Thymus (tissue), 11 donors: ENCODE data around the gene ARHGAP32. TPM values are rescaled to one million over a fixed set of nuclear protein-coding genes. Genes with fewer than 3 reads are reported as not detected.

Experiments used
- DNase-seq, 9 donors: peaks; one replicate each; pipeline ENCODE4 v3.0.0-alpha.2; 2013; ENCODE audit warnings: low spot score in 9 of 9, low read depth in 6 of 9, missing footprints in 1 of 9
- H3K27ac ChIP-seq, 2 donors: one replicate each; pipeline ENCODE4 v1.5.1; 2013; ENCODE audit warnings: control low read depth in 1 of 2, low read depth in 1 of 2, low read length in 1 of 2, mild to moderate bottlenecking in 1 of 2, moderate library complexity in 1 of 2
- H3K27me3 ChIP-seq, 2 donors: one replicate each; pipeline ENCODE4 v1.5.1; 2013; ENCODE audit warnings: low read length in 1 of 2; ENCODE audit not compliant: control insufficient read depth in 2 of 2, insufficient read depth in 1 of 2
- H3K36me3 ChIP-seq, 2 donors: one replicate each; pipeline ENCODE4 v1.5.1; 2013; ENCODE audit warnings: low read length in 1 of 2, mild to moderate bottlenecking in 1 of 2, moderate library complexity in 1 of 2; ENCODE audit not compliant: control insufficient read depth in 2 of 2, insufficient read depth in 2 of 2
- H3K4me1 ChIP-seq, 2 donors: one replicate each; pipeline ENCODE4 v1.5.1; 2013; ENCODE audit warnings: low read length in 2 of 2; ENCODE audit not compliant: control insufficient read depth in 2 of 2, insufficient read depth in 2 of 2
- H3K4me3 ChIP-seq, 2 donors: one replicate each; pipeline ENCODE4 v1.5.1; 2013; ENCODE audit warnings: low read length in 2 of 2, control low read depth in 1 of 2, mild to moderate bottlenecking in 1 of 2
- H3K9me3 ChIP-seq, 2 donors: one replicate each; pipeline ENCODE4 v1.5.1; 2013; ENCODE audit warnings: low read length in 1 of 2, mild to moderate bottlenecking in 1 of 2; ENCODE audit not compliant: control insufficient read depth in 2 of 2, insufficient read depth in 1 of 2
- WGBS: extraction: QIAGEN DNeasy Blood & Tissue Kit; methylation state at CpG from one replicate; pipeline ENCODE4 v1.1.7; 2013; 5-methylcytosine and 5-hydroxymethylcytosine counted together
- polyA plus RNA-seq: library from polyadenylated mRNA; stranded (reverse); fragments of 200-250 nt; gene quantifications from one replicate; pipeline ENCODE4 v1.2.3, GENCODE V29; 2013
- total RNA-seq: library from RNA; stranded (reverse); fragments of 120-200 nt; gene quantifications from one replicate; pipeline ENCODE4 v1.2.4, GENCODE V29; 2013
- donor health status: healthy.

The ARHGAP32 gene
- total and polyA plus RNA-seq, 2 donors: 3.5 to 9.9 TPM

GRCh38 chr11:128931668-128932067 is 260.5 kb downstream of the ARHGAP32 start:
- Histone ChIP-seq H3K9me3 (no peaks in the 10 kb centered on the region), H3K27me3 (peaks cover 0 to 16% of the 10 kb centered on the region in 2 donors), H3K36me3 (no peaks in the 10 kb centered on the region), H3K27ac (no peak overlapping the region), H3K4me3 (no peak overlapping the region), H3K4me1 (peaks cover 0 to 7% of the 10 kb centered on the region in 2 donors)
- no peak for DNase-seq
- WGBS: 94% methylated on average over 6 of the region's 6 CpGs

GRCh38 chr11:128931066-128931465 is 261.1 kb downstream of the ARHGAP32 start:
- no peak overlapping the region for H3K4me3 ChIP-seq
- peaks cover 0 to 7% of the 10 kb centered on the region in 2 donors for H3K4me1 ChIP-seq
- no peaks in the 10 kb centered on the region for H3K36me3 ChIP-seq
- H3K27ac ChIP-seq: no peak overlapping the region
- 89% methylated on average over 3 of the region's 3 CpGs for WGBS
- DNase-seq: no peak
- no peaks in the 10 kb centered on the region for H3K9me3 ChIP-seq
- peaks cover 0 to 21% of the 10 kb centered on the region in 2 donors for H3K27me3 ChIP-seq

- DNase-seq: no peak
- peaks cover 0 to 27% of the 10 kb centered on the region in 2 donors for H3K27me3 ChIP-seq
Measured at GRCh38 chr11:128929991-128930390, 262.1 kb downstream of the ARHGAP32 start.

GRCh38 chr11:128929468-128929867 is 262.7 kb downstream of the ARHGAP32 start:
- WGBS: 90% methylated on average over 5 of the region's 5 CpGs
- H3K36me3 ChIP-seq: no peaks in the 10 kb centered on the region
- H3K27me3 ChIP-seq: peaks cover 0 to 32% of the 10 kb centered on the region in 2 donors
- H3K9me3 ChIP-seq: no peaks in the 10 kb centered on the region
- H3K27ac ChIP-seq: no peak overlapping the region
- peaks cover 0 to 7% of the 10 kb centered on the region in 2 donors for H3K4me1 ChIP-seq
- DNase-seq: no peak
- H3K4me3 ChIP-seq: no peak overlapping the region

More at GRCh38 chr11:128929991-128930390, 262.1 kb downstream of the ARHGAP32 start:
- WGBS: 90% methylated on average over 12 of the region's 12 CpGs
- Histone ChIP-seq H3K36me3 (no peaks in the 10 kb centered on the region), H3K4me1 (peaks cover 0 to 7% of the 10 kb centered on the region in 2 donors), H3K27ac (no peak overlapping the region), H3K4me3 (no peak overlapping the region), H3K9me3 (no peaks in the 10 kb centered on the region)

DNA sequence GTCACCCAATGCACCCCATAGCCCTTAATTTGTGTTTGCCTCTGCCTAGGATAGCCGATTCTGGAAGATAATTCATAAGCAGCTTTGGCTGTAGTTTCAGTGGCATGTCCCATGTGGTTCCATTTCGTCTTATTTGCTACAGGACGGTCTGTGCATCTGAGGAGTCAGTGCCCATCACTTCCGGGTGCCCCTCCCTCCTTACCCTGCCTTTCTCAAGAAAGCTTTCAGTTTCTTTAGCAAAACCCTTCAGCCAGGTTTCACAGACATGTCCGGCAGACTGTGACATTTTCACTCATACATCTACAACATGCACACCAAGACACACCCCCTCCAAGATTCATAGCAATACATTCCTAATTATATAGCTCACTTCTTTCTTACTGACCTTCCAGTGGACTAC is 263.7 kb downstream of the ARHGAP32 start:
- H3K27me3 ChIP-seq: peaks cover 0 to 36% of the 10 kb centered on the region in 2 donors
- no peak overlapping the region for H3K27ac ChIP-seq
- no peak for DNase-seq
- H3K9me3 ChIP-seq: no peaks in the 10 kb centered on the region
- no peak overlapping the region for H3K4me3 ChIP-seq
- H3K4me1 ChIP-seq: peaks cover 0 to 7% of the 10 kb centered on the region in 2 donors
- H3K36me3 ChIP-seq: no peaks in the 10 kb centered on the region
- 66% methylated on average over 5 of the region's 5 CpGs for WGBS

- Histone ChIP-seq H3K9me3 (no peaks in the 10 kb centered on the region), H3K27ac (no peak overlapping the region), H3K36me3 (no peaks in the 10 kb centered on the region), H3K4me1 (peaks cover 0 to 9% of the 10 kb centered on the region in 2 donors), H3K4me3 (no peak overlapping the region), H3K27me3 (peaks cover 0 to 36% of the 10 kb centered on the region in 2 donors)
- DNase-seq: no peak
- WGBS: 91% methylated on average over 12 of the region's 12 CpGs
Measured at GRCh38 chr11:128927683-128928336, 264.3 kb downstream of the ARHGAP32 start.

- Histone ChIP-seq H3K9me3 (no peaks in the 10 kb centered on the region), H3K36me3 (no peaks in the 10 kb centered on the region), H3K4me1 (peaks cover 0 to 9% of the 10 kb centered on the region in 2 donors), H3K4me3 (no peak overlapping the region), H3K27ac (no peak overlapping the region), H3K27me3 (peaks cover 0 to 36% of the 10 kb centered on the region in 2 donors)
- whole genome bisulfite sequencing: 84% methylated on average over 11 of the region's 11 CpGs
- no peak for DNase-seq
Measured at GRCh38 chr11:128927108-128927461, 265.0 kb downstream of the ARHGAP32 start.

DNA sequence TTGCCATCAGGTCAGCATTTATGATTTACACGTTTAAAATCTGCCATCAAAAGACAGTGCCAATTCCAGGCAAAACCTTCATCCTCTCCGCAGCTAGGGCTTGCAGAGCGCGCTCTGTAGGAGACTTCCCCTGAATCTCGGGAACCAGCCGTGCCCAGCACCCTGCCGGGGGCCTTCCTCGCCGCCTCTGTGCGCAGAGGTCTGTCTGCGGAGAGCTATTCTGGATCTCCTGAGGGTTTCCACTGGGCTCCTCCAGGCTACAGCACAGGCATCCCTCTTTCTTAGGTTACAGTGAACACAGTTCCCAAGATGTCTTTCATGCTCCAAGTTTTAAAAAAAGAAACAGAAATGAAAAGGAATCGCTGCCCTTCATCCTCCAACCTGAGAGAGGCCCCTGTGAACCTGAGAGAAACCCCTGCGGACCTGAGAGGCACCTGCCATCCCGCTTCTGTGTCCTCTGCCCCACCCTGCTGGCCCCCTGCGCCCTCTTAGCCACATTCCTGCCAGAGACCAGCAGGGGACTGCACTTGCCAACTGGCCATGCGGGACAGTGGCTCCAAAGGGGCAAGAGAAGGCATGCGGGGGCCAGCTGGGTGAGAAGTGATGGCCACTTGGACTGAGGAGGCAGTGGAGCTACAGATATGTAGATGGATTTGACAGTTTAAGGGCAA is 265.6 kb downstream of the ARHGAP32 start:
- Histone ChIP-seq H3K4me1 (peaks cover 0 to 9% of the 10 kb centered on the region in 2 donors), H3K27me3 (peaks cover 0 to 36% of the 10 kb centered on the region in 2 donors), H3K4me3 (no peak overlapping the region), H3K9me3 (no peaks in the 10 kb centered on the region), H3K36me3 (no peaks in the 10 kb centered on the region), H3K27ac (no peak overlapping the region)
- DNase-seq: no peak
- 94% methylated on average over 17 of the region's 17 CpGs for WGBS

DNA sequence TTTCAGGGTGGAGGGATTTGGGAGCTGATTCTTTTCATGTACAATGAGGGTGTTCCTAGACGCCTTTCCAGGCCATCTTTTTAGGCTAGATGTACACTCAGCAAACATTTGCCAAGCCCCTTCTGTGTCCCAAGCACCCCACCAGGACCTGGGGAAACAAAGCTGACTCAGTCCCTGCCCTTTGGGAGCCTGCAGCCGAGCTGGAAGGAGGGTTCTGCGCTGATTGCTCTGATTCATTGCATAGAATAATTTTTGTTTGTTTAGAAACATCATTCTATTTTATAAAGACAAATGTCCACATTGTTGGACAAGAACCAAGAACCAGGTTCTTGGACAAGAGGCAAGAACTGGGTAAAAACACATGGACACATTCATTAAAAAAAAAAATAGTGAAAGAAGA is 266.1 kb downstream of the ARHGAP32 start:
- H3K9me3 ChIP-seq: no peaks in the 10 kb centered on the region
- 93% methylated on average over 3 of the region's 3 CpGs for WGBS
- H3K4me3 ChIP-seq: no peak overlapping the region
- peaks cover 0 to 36% of the 10 kb centered on the region in 2 donors for H3K27me3 ChIP-seq
- DNase-seq: no peak
- no peaks in the 10 kb centered on the region for H3K36me3 ChIP-seq
- peaks cover 0 to 9% of the 10 kb centered on the region in 2 donors for H3K4me1 ChIP-seq
- H3K27ac ChIP-seq: no peak overlapping the region
